BLaER1 treated with 17β-estradiol and CSF1 and Interleukin-3, amounts not matched to agents 10 nM and 100 nM (cell line): ENCODE results near the gene COLEC11.

Experiments used
- H3K27ac ChIP-seq, 11 experiments: shearing (Covaris generic); formaldehyde crosslinking; 2 replicates each; pipeline ENCODE4 v1.8.1; 2022
- H3K27me3 ChIP-seq, 11 experiments: shearing (Covaris generic); formaldehyde crosslinking; 2 replicates each; pipeline ENCODE4 v1.8.1; 2022
- H3K36me3 ChIP-seq, 11 experiments: shearing (Covaris generic); formaldehyde crosslinking; 2 replicates each; pipeline ENCODE4 v1.8.1; 2022
- H3K4me1 ChIP-seq, 10 experiments: shearing (Covaris generic); formaldehyde crosslinking; 2 replicates each; pipeline ENCODE4 v1.8.1; 2022
- H3K4me2 ChIP-seq, 11 experiments: shearing (Covaris generic); formaldehyde crosslinking; 2 replicates each; pipeline ENCODE4 v1.8.1; 2022
- H3K4me3 ChIP-seq, 10 experiments: shearing (Covaris generic); formaldehyde crosslinking; 2 replicates each; pipeline ENCODE4 v1.8.1; 2022
- H3K9ac ChIP-seq, 11 experiments: shearing (Covaris generic); formaldehyde crosslinking; 2 replicates each; pipeline ENCODE4 v1.8.1; 2022
- H3K9me3 ChIP-seq, 11 experiments: shearing (Covaris generic); formaldehyde crosslinking; replicated peaks in 1 of 11; 2 replicates each; pipeline ENCODE4 v1.8.1; 2022
- H4K20me1 ChIP-seq, 11 experiments: shearing (Covaris generic); formaldehyde crosslinking; 2 replicates each; pipeline ENCODE4 v1.8.1; 2022
- Cebpa-rat ChIP-seq, 11 experiments: shearing (Covaris generic); IDR thresholded peaks; 2 replicates each; pipeline ENCODE4 v1.8.1; 2022

The COLEC11 gene

GRCh38 chr2:3600256-3600855 is 5.4 kb downstream of the COLEC11 start:
- Histone ChIP-seq H3K27ac (no peak overlapping the region), H3K9me3 (0 out of 22 replicates have a peak, but pooled peaks cover 0 to 7% (median 0%) of the 10 kb centered on the region in 11 experiments), H3K4me2 (peak overlapping the region in 3 of 11 experiments; percentile 22 to 75 (median 62); a peak in 2 of 22 replicates), H3K36me3 (0 out of 22 replicates have a peak, but pooled peaks cover 0 to 1% (median 0%) of the 10 kb centered on the region in 11 experiments), H3K9ac (no peak overlapping the region), H4K20me1 (no peaks in the 10 kb centered on the region; a peak in 1 of 22 replicates), H3K4me1 (peaks cover 8 to 42% (median 22%) of the 10 kb centered on the region in 10 experiments; a peak in 18 of 20 replicates), H3K27me3 (no peaks in the 10 kb centered on the region), H3K4me3 (no peak overlapping the region)
- TF ChIP-seq Cebpa-rat (IDR thresholded peaks at IDR 0.05): no peak

- no peak overlapping the region for H3K4me3 ChIP-seq
- H3K9ac ChIP-seq: no peak overlapping the region
- H3K4me1 ChIP-seq: peaks cover 8 to 33% (median 22%) of the 10 kb centered on the region in 10 experiments; a peak in 18 of 20 replicates
- H3K36me3 ChIP-seq: no peaks in the 10 kb centered on the region
- H3K9me3 ChIP-seq: 0 out of 22 replicates have a peak, but pooled peaks cover 0 to 7% (median 0%) of the 10 kb centered on the region in 11 experiments
- H3K27ac ChIP-seq: no peak overlapping the region
- no peaks in the 10 kb centered on the region for H3K27me3 ChIP-seq
- H3K4me2 ChIP-seq: no peak overlapping the region
- no peak for TF ChIP-seq Cebpa-rat (IDR thresholded peaks at IDR 0.05)
- H4K20me1 ChIP-seq: no peaks in the 10 kb centered on the region; a peak in 1 of 22 replicates
These were observed 6.8 kb downstream of the COLEC11 start for GRCh38 chr2:3601561-3602271.

- Histone ChIP-seq H3K4me2 (no peak overlapping the region), H3K9me3 (0 out of 22 replicates have a peak, but pooled peaks cover 0 to 7% (median 0%) of the 10 kb centered on the region in 11 experiments), H3K27ac (no peak overlapping the region), H3K36me3 (no peaks in the 10 kb centered on the region), H3K27me3 (no peaks in the 10 kb centered on the region), H4K20me1 (no peaks in the 10 kb centered on the region; a peak in 1 of 22 replicates), H3K4me1 (peaks cover 8 to 27% (median 21%) of the 10 kb centered on the region in 10 experiments; a peak in 18 of 20 replicates), H3K4me3 (no peak overlapping the region), H3K9ac (no peak overlapping the region)
- TF ChIP-seq Cebpa-rat (IDR thresholded peaks at IDR 0.05): no peak
These were observed 7.8 kb downstream of the COLEC11 start for GRCh38 chr2:3602553-3603339.

GRCh38 chr2:3603536-3604206 is 8.8 kb downstream of the COLEC11 start:
- Histone ChIP-seq H3K27ac (no peak overlapping the region), H3K4me2 (no peak overlapping the region), H3K36me3 (no peaks in the 10 kb centered on the region), H3K27me3 (no peaks in the 10 kb centered on the region), H3K4me1 (peaks cover 12 to 18% (median 15%) of the 10 kb centered on the region in 10 experiments; a peak in 19 of 20 replicates), H4K20me1 (no peaks in the 10 kb centered on the region; a peak in 1 of 22 replicates), H3K9ac (no peak overlapping the region), H3K4me3 (no peak overlapping the region), H3K9me3 (0 out of 22 replicates have a peak, but pooled peaks cover 0 to 7% (median 0%) of the 10 kb centered on the region in 11 experiments)
- no peak for TF ChIP-seq Cebpa-rat (IDR thresholded peaks at IDR 0.05)

- TF ChIP-seq Cebpa-rat (IDR thresholded peaks at IDR 0.05): no peak
- H4K20me1 ChIP-seq: no peaks in the 10 kb centered on the region; a peak in 1 of 22 replicates
- no peak overlapping the region for H3K4me3 ChIP-seq
- no peak overlapping the region for H3K27ac ChIP-seq
- H3K9me3 ChIP-seq: 0 out of 22 replicates have a peak, but pooled peaks cover 0 to 4% (median 0%) of the 10 kb centered on the region in 11 experiments
- no peak overlapping the region for H3K9ac ChIP-seq
- H3K4me1 ChIP-seq: peaks cover 6 to 18% (median 10%) of the 10 kb centered on the region in 10 experiments
- no peaks in the 10 kb centered on the region for H3K36me3 ChIP-seq
- no peak overlapping the region for H3K4me2 ChIP-seq
- H3K27me3 ChIP-seq: no peaks in the 10 kb centered on the region
These were observed 9.4 kb downstream of the COLEC11 start for GRCh38 chr2:3604207-3604877.

GRCh38 chr2:3604991-3605961 is 10.4 kb downstream of the COLEC11 start:
- Histone ChIP-seq H3K27me3 (no peaks in the 10 kb centered on the region), H3K4me1 (peaks cover 0 to 24% (median 3%) of the 10 kb centered on the region in 10 experiments; a peak in 11 of 20 replicates), H3K4me2 (no peak overlapping the region), H3K9me3 (no peaks in the 10 kb centered on the region), H3K27ac (no peak overlapping the region), H3K36me3 (no peaks in the 10 kb centered on the region), H4K20me1 (no peaks in the 10 kb centered on the region; a peak in 1 of 22 replicates), H3K9ac (no peak overlapping the region), H3K4me3 (no peak overlapping the region)
- no peak for TF ChIP-seq Cebpa-rat (IDR thresholded peaks at IDR 0.05)

- no peaks in the 10 kb centered on the region for H3K27me3 ChIP-seq
- no peak overlapping the region for H3K9ac ChIP-seq
- H4K20me1 ChIP-seq: no peaks in the 10 kb centered on the region; a peak in 1 of 22 replicates
- H3K4me2 ChIP-seq: no peak overlapping the region
- peaks cover 0 to 22% (median 4%) of the 10 kb centered on the region in 10 experiments; a peak in 7 of 20 replicates for H3K4me1 ChIP-seq
- H3K36me3 ChIP-seq: no peaks in the 10 kb centered on the region
- no peaks in the 10 kb centered on the region for H3K9me3 ChIP-seq
- H3K4me3 ChIP-seq: no peak overlapping the region
- TF ChIP-seq Cebpa-rat (IDR thresholded peaks at IDR 0.05): no peak
- no peak overlapping the region for H3K27ac ChIP-seq
These were observed 11.1 kb downstream of the COLEC11 start for GRCh38 chr2:3606028-3606369.
